Prostate gland (tissue), 2 donors: ENCODE data around the gene BCAS3.

Source experiments
- POLR2A ChIP-seq: fragments of 450-650 bp; IDR thresholded peaks from one replicate; pipeline ENCODE4 v1.6.1; 2016; ENCODE audit warnings: antibody characterized with exemption, mild to moderate bottlenecking
- POLR2AphosphoS5 ChIP-seq: sonication (generic); formaldehyde crosslinking; IDR thresholded peaks from one replicate; pipeline ENCODE4 v1.6.1; 2017; ENCODE audit warnings: antibody characterized with exemption
- TF ChIP-seq, protein P1 (sequence below), 4 experiments: fragments of 200-600 bp in 2 of 4; fragments of 450-650 bp in 2 of 4; sonication (generic) in 2 of 4; IDR thresholded peaks; 1 replicate in 3 of 4; 2 replicates in 1 of 4; pipeline ENCODE4 v1.5.1; 2016 to 2019; ENCODE audit warnings: antibody characterized with exemption in 4 of 4, mild to moderate bottlenecking in 2 of 4, moderate library complexity in 2 of 4

DNA sequence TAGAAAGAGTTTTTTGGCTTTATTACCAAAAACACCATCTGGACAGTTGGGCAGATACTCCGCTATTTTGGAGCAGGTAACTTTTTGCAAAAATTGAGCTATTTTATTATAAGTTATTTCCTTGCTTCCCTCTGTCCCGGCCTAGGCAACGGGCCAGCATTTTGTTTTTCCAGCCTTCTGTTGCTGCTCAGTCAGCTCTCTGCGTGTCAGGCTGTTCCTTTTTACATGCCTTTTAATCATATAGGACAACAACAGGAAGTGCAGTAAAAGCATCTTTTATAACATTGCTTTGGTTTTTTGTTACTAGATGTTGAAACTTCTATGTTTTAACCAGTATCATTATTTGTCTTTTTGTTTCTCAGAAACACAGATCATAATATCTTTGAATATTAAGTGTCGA lies 47.3 kb upstream of the BCAS3 start:
- no peak for TF ChIP-seq POLR2A
- TF ChIP-seq, protein P1, sequence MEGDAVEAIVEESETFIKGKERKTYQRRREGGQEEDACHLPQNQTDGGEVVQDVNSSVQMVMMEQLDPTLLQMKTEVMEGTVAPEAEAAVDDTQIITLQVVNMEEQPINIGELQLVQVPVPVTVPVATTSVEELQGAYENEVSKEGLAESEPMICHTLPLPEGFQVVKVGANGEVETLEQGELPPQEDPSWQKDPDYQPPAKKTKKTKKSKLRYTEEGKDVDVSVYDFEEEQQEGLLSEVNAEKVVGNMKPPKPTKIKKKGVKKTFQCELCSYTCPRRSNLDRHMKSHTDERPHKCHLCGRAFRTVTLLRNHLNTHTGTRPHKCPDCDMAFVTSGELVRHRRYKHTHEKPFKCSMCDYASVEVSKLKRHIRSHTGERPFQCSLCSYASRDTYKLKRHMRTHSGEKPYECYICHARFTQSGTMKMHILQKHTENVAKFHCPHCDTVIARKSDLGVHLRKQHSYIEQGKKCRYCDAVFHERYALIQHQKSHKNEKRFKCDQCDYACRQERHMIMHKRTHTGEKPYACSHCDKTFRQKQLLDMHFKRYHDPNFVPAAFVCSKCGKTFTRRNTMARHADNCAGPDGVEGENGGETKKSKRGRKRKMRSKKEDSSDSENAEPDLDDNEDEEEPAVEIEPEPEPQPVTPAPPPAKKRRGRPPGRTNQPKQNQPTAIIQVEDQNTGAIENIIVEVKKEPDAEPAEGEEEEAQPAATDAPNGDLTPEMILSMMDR (IDR thresholded peaks at IDR 0.05) = no peak
- peak; percentile 12 for TF ChIP-seq POLR2AphosphoS5
